CD4-positive, alpha-beta T cell treated with Interleukin-2 at 100 ng/mL for 4 hours (primary cell): ENCODE data around the gene CFAP300.
A peak's percentile ranks its signal among the peaks of the same experiment; 100 is the strongest.

Source experiments
- DNase-seq: peaks from one replicate; pipeline ENCODE4 v3.0.0-alpha.2; 2020; ENCODE audit warnings: low spot score

The CFAP300 gene

DNA sequence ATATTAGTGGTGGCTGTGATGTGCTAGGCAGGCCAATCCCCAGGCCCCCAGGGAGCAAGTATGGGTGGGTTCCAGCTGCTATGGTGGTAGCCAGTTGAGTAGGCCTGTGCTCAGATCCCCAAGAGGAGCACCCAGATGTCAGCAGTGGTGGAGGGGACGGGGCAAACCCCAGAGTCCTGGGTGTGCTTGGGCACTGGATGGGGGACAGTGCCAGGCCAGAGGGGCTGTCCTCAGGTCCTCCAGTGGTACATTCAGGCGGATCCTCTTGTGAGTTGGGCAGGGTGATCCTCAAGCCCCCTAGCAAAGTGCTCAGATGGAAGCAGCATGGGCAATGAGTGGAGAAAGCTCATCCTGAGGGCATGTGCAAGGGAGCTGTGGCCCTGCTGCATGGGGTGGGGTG is 26.0 kb downstream of the CFAP300 start:
- DNase-seq: no peak

GRCh38 chr11:102079625-102080024 is 32.4 kb downstream of the CFAP300 start:
- no peak for DNase-seq

- no peak for DNase-seq
Measured at GRCh38 chr11:102081313-102081712, 34.1 kb downstream of the CFAP300 start.

DNA sequence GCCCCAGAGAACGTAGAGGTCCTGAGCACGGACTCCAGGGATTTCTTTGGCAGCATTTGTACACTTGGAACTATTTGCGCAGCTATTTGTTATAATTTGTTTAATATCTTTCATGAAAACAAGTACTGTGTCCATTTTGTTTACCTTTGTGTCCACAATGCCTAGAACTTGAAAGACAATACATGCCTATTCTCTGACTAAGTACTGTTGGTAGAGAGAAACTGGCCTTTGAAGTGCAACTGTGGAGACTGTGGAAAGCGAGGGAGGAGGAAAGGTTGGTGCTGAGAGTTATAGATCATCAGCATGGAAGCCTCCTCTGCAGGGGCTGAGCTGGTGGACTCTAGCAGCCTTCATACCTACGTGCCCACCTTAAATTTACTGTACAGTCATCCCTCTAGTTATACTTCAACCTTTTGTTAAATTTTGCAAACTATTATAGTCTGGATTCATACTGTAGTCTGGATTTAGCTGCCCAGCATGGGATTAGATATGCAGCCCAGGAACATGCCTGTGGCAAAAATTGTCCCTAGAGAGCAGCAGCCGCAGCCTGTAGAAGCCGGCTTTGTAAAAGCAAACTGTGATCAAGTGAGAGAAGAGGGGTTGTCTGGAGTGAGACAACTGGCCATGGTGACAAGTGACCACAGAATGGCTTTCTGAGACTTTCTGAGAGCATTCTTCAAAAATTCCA is 38.8 kb downstream of the CFAP300 start:
- no peak for DNase-seq

GRCh38 chr11:102097186-102097585 is 49.9 kb downstream of the CFAP300 start:
- no peak for DNase-seq

GRCh38 chr11:102099755-102100154 is 52.5 kb downstream of the CFAP300 start:
- no peak for DNase-seq

GRCh38 chr11:102108734-102109440 is 61.6 kb downstream of the CFAP300 start:
- DNase-seq: no peak

DNA sequence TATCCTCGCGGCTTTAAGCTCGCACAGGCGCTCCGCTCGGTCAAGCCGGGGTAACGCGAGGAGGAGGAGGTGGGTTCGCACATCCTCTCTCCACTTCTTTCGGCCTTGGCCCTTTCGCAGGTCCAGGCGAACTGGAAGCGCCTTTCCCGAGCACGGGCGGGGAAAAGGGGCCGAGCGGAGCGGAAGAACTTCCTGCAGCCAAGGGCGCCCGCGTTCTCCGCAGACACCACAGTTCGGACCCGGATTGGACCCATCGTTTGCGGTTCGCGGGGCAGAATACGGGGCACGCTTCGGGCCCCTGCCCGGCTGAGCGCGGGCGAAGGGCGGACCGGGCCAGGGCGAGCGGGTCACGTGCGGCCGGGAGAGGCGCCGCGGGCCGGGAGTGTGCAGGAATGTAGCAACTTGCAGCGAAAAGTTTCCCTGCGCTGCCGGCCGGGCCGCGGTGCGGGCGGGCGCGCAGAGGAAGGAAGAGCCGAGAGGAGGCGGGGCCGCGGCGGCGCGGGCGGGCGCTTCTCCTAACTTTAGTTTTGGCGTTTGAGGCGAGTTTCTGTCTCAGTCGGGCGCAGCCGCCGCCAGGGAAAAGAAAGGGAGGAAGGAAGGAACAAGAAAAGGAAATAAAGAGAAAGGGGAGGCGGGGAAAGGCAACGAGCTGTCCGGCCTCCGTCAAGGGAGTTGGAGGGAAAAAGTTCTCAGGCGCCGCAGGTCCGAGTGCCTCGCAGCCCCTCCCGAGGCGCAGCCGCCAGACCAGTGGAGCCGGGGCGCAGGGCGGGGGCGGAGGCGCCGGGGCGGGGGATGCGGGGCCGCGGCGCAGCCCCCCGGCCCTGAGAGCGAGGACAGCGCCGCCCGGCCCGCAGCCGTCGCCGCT is 62.9 kb downstream of the CFAP300 start, which contains the start of gene YAP1:
Gene YAP1 (plus strand): TSS at position 552 of the 865 bp plus-strand sequence. CDS start 402 bp downstream, outside the sequence.
- peak; percentile 58 for DNase-seq

GRCh38 chr11:102110761-102111010 is 63.4 kb downstream of the CFAP300 start:
- DNase-seq: no peak

DNA sequence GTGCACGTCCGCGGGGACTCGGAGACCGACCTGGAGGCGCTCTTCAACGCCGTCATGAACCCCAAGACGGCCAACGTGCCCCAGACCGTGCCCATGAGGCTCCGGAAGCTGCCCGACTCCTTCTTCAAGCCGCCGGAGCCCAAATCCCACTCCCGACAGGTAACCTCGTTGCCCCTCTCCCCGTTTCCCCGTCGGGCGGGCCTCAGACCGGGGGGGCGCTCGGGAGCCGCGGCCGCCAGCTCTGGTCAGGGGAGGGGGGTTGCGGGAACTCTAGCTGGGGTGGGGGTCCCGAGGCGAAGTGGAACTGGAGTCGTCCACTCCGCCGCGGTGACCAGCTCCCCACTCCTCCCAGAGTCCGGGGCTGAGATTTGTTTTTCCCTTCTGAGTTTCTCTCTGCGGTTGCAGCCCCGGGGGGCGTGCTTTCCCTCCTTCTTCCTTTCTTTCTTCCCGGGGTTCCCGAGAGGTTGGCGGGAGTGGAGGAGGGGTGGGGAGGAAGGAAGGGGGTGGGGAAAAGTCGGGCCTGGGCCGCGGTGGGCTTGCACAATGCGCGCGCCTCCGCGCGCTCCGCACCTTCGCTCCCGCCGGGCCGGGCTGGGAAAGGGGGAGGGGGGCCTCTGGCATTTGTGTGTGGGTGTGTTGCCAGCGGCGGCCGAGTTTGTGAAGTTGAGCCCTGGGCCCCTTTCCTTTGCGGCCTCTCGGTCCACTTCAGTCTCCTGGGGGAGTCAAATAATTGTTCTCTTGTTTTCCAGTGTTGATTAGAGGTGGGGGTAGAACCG is 64.0 kb downstream of the CFAP300 start:
- DNase-seq: no peak

DNA sequence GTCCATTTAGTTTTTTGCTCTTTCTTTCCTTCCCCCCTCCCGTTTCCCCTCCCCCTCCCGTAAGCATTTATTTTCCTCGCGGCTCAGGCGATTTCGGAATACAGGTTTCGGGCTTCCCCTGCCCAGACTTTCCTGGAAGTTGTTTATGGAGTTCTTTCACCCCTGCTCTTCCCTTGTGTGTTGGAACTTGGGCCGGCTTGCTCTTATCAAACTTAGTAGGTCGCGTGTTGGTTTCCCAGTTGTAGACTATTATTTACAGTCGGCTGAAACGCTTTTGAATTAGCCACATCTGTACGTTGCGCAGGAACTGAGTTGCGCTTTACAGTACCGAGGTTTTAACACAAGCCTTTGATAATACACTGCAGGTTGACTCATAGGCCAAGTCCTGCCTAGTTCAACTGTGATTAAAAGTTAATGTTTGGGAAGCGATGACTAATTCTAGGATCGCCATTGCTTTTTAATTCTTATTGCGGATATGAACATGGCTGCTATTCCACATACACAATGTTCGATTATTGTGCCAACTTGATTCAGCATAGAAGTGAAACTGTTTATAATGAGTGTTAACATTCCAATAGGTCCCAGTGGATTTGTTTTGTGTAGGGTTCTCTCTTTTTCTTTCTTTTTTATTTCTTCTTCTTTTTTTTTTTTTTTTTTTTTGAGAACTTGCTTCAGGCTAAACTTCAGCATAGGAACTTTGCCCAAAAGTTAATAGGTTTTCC is 64.7 kb downstream of the CFAP300 start:
- DNase-seq: peak; percentile 49

DNA sequence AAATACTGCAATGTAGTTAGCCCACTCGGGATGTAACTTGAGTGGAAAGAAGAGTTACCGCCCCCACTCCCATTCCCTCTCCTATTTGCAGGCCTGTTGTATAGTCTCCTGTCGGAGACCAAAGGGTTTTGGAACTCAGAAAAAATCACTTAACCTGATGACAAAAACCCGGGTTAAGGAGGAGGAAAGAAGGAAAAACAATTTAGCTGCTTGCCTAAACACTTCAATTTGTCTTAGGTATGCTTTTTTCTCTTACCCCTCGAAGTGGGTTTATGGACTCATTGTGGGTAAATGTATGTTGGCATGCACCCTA is 65.2 kb downstream of the CFAP300 start:
- no peak for DNase-seq

DNA sequence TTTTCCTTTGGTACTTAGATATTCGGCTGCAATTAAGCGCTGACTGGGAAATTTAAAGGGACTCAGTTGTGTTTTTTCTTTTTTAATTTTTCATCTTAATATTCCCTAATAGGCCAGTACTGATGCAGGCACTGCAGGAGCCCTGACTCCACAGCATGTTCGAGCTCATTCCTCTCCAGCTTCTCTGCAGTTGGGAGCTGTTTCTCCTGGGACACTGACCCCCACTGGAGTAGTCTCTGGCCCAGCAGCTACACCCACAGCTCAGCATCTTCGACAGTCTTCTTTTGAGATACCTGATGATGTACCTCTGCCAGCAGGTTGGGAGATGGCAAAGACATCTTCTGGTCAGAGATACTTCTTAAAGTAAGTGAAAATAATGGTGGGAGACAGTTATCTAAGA is 66.8 kb downstream of the CFAP300 start:
- no peak for DNase-seq

DNA sequence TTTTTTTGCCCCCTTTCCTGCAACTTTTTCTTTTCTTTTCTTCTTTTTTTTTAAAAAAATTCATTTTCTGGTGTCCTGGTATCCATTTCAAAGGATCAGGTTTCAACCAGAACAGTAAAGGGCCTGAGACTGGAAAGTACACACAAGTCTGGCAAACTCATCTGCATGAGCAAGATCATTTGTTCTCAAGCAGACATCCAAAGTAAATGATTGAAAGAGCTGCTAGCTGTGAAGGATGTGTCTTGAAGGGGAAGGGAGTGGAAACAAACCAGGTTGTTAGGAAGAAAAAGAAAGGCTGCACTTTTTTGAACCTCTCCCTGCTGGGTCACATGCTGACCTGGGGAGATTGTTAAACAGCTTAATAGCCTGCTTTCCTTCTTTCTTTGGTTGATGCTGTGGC is 68.3 kb downstream of the CFAP300 start:
- no peak for DNase-seq

GRCh38 chr11:102116453-102117205 is 69.4 kb downstream of the CFAP300 start:
- no peak for DNase-seq

DNA sequence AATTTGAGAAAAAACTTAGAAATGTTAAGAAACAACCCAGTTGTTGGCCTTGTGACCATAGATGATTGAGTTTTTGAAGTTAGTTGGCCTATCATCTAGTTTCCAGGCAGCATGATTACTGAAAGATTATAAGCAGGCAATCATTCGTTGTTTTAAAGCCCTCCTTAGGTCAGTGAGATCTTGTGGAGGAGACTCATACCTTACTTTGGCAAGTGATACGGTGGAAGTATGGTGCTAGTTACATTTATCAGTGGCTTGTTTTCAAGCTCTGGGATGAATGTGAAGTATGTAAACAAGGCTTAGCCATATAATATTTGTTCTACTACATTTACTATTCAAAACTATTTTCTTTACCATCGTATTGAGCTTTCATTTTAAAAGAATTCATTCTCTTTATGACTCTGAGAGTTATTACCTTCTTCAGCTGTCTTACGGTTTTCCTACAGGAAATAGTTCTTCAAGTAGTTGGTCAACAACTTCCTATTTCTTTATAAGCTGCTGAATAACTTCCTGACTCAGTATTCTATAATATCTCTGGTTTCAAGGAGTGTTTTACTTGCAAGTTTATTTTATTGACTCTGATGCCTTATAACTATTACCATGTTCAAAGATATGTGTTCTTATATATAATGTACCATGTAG is 70.4 kb downstream of the CFAP300 start:
- DNase-seq: no peak

DNA sequence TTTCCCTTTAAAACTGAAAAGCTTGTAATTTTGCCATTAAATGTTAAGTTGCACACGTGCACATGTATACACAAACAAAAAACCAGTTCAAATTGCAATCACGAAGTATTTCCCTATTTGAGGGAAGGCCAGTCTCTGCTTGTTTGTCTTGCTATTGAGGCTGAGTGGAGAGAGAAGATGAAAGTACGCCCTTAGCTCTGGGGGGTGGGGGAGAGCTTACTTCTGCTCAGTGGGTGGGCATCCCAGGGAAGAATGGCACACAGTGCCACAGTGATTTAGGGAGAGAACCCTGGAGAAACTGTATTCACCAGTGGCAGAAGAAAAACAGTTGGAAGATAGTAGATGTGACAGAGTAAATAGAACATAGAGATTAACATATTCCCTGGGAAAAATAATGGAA is 71.7 kb downstream of the CFAP300 start:
- DNase-seq: no peak

- DNase-seq: no peak
Measured at GRCh38 chr11:102119997-102120396, 72.8 kb downstream of the CFAP300 start.

- no peak for DNase-seq
Measured at GRCh38 chr11:102120437-102120973, 73.3 kb downstream of the CFAP300 start.

GRCh38 chr11:102121329-102121728 is 74.1 kb downstream of the CFAP300 start:
- no peak for DNase-seq
